HG02970 (cell line): ENCODE data around the gene INPP5D.

Source experiments
- ATAC-seq: cut with Tn5 transposase; IDR thresholded peaks from one replicate; pipeline ENCODE4 v1.9.1; 2021; ENCODE audit warnings: mild to moderate bottlenecking, moderate library complexity, moderate number of reproducible peaks; ENCODE audit not compliant: unreplicated experiment, low FRiP score

Gene INPP5D

GRCh38 chr2:233031556-233032500 lies 28.3 kb upstream of the INPP5D start:
- ATAC-seq, result no peak

DNA sequence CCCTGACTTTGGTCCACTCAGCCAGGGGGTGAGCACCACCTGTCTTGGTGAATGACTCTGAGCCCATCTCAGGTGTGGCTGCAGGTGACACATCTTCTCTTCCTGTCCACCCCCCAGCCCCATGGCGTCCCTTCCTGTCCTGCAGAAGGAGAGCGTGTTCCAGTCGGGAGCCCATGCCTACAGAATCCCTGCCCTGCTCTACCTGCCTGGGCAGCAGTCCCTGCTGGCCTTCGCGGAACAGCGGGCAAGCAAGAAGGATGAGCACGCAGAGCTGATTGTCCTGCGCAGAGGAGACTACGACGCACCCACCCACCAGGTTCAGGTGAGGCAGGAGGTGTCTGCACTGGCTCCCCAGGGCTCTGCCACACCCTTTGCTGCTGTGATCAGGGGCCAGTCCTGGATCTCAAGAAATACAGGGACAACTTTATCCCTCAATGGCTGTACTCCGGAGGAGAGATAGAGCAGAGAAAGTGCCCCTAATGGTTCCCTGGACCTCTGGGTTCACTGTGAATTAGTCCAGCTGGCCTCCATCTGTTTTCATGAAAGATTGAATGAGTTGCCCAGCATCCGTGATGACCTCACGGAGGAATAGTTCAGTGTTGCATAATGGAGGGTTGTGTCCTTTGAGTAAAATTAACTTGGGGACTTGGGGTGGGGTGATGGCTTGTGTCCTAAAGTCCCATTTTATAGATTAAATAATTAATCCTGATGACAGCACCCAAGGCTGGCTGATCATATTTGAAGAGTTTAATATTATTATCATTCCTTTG lies 27.4 kb upstream of the INPP5D start, which contains the start of gene NEU2:
Gene NEU2 (plus strand): TSS at position 122 of the 770 bp plus-strand sequence. CDS start 0 bp downstream, at position 122.
- no peak for ATAC-seq

- no peak for ATAC-seq
Observed at GRCh38 chr2:233033672-233034071, 26.5 kb upstream of the INPP5D start.

DNA sequence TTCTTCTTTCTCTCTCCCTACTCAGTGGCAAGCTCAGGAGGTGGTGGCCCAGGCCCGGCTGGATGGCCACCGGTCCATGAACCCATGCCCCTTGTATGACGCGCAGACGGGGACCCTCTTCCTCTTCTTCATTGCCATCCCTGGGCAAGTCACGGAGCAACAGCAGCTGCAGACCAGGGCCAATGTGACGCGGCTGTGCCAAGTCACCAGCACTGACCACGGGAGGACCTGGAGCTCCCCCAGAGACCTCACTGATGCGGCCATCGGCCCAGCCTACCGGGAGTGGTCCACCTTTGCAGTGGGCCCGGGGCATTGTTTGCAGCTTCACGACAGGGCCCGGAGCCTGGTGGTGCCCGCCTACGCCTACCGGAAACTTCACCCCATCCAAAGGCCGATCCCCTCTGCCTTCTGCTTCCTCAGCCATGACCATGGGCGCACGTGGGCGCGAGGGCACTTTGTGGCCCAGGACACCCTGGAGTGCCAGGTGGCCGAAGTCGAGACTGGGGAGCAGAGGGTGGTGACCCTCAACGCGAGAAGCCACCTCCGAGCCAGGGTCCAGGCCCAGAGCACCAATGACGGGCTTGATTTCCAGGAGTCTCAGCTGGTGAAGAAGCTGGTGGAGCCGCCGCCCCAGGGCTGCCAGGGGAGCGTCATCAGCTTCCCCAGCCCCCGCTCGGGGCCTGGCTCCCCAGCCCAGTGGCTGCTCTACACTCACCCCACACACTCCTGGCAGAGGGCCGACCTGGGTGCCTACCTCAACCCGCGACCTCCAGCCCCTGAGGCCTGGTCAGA lies 25.9 kb upstream of the INPP5D start:
- ATAC-seq, result no peak

- no peak for ATAC-seq
Observed at GRCh38 chr2:233035426-233036161, 24.5 kb upstream of the INPP5D start.

DNA sequence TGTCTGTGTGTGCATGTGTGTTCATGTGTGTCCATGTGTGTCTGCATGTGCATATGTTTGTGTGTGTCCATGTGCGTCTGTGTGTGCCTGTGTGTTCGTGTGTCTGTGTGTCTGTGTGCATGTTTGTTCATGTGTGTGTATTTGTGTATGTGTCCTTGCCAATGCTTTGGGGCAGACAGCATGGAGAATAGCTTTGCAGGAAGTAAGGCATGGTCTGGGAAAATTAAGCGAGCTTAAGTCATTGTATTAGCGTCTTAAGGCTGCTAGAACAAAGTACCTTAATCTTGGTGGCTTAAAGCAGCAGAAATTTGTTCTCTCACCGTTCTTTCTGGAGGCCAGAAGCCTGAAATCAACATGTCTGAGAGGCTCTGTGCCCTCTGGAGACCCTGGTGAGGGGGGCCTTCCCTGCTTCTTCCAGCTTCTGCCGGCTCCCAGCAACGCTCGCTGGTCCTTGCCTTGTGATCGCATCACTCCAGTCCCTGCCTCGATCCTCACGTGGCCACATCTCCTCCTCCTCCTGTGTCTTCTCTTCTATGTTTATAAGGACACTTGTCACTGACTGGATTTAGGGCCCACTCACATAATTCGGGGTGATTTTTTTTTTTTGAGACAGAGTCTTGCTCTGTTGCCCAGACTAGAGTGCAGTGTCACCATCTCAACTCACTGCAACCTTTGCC lies 23.8 kb upstream of the INPP5D start:
- no peak for ATAC-seq

GRCh38 chr2:233037078-233037477 lies 23.1 kb upstream of the INPP5D start:
- no peak for ATAC-seq

GRCh38 chr2:233039212-233039845 lies 20.8 kb upstream of the INPP5D start:
- ATAC-seq, result no peak

DNA sequence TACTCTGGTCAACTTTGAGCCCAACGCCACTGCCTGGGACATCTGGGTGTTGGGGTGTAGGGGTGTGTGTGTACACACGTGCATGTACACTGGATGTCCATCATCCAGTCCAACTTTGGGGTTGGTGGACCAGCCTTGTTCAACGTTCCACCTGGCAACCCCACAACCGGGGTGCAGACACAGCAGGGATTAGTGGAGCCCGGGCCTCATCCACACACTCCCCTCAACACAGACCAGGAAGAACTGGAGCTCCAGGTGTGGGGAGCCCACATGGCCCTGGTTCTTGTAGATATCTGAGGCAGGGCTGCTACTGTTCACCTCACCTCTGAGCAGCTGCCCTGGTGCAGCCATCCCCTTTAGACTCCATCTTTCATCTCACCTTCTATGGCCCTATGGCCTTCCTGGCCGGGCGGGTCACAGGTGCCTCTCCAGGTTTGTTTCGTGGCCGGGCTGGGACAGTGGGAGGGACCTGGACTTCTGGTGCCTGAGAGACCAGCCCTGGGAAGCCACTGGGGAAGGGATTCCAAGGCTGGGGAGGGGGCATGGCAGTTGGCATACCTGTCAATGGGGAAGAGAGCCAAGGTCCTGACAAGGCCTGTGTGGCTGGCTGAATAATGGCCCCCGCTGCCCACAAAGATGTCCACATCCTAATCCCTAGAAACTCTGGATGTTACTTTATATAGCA lies 20.2 kb upstream of the INPP5D start:
- no peak for ATAC-seq

- ATAC-seq, result no peak
Observed at GRCh38 chr2:233040571-233040970, 19.6 kb upstream of the INPP5D start.

GRCh38 chr2:233041722-233042323 lies 18.3 kb upstream of the INPP5D start:
- ATAC-seq, result no peak

GRCh38 chr2:233042549-233042948 lies 17.6 kb upstream of the INPP5D start:
- ATAC-seq, result no peak

DNA sequence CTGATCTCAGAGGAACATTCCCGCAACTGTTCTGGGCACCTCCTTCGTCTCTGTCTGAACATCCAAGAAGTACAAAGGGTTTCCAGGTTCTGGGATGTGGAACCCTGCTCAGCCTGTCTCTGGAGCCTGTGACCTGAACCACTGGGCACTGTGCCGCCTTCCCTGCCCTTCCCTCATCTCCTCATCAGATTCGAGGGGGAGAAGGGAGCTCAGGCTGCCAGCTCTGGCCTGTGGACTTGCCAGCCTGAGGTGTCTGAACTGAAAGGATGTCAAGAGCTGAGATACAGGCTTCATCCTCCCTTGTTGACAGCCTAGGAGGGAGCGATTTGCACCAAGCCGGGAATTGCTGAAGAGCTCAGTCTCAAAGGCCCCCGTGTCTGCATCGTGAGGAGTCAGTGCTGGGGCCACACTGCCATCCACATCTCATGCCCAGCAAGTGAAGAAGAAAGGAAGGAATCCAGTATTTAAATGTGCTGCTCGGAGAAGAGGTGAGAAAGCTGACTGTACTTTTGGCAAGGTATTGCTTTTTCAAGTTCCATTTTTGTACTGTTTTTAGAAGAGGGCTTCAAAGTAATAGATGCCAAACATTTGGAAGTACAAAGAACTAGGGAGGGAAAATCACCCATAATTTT lies 15.1 kb upstream of the INPP5D start:
- no peak for ATAC-seq

- ATAC-seq, result no peak
Observed at GRCh38 chr2:233047206-233047605, 12.9 kb upstream of the INPP5D start.

DNA sequence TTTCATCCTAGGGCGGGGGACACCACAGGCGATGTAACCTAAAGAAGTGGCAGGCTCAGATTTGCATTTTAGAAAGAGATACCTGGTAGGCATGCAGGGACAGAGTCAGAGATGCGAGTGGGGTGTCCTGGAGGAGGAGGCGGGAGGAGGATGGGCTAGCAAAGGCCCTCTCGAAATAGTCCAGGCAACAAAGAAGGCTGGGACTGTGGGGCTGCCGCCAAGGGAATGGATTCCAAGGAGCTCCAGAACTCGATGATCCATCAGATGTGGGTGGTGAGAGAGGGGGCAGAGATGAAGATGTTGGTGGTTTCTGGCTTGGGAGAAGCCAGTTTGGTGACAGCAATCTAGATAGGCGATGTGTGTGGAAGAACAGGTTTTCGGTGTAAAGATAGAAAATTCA lies 12.5 kb upstream of the INPP5D start:
- no peak for ATAC-seq

DNA sequence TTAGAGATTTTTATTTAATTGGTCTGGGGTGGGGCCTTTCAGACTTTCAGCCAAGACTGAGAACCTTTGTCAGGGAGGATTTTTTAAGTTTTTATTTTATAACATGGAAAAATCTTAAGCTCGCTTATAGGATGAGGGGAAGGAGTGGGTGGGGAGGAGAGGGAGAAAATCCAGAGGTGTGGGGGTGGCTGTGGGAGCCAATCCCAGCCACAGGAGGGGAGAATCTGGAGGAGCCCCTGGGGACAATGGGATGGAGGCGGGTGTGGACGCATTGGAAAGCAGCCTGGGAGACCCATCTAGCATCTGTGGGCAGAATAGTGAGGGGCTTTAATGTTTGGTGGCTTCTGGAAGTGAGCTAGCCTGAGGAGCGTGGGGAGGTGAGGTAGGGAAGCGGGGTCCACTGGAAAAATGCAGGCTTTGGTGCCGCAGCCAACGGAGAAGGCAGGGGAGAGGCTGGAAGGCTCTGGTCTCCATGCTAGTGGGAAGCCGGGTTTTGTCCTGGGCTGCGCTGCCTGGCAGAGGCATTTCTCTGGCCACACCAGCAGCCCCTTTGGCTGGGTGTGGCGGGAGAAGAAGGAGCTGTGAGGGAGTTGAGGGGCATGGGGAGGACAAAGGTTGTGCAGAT lies 11.5 kb upstream of the INPP5D start:
- ATAC-seq, result no peak

DNA sequence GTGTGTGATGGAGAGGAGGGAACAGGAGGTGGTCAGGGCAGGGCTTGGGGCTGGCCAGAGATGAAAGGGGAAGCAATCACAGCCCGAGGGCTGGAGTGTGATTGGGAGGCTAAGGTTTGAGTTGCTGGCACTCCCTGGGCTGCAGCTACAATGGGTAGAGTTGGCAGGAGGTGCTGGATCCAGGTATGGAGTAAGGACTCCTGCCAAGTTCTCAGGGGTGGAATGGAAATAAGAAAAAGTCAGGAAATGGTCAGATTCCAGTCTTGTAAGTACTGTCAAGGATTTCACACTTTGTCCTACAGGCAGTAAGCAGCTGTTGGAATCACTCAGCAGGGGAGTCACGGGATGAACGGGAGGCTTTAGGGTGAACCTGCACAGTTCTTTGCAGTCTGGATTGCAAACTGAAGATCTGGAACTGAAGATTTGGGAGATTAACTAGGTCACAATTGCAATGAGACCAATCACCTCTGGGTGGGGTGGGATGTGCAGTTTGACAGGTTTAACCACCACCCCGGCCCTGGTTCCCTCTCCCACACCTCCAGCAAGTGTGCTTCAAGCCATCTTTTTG lies 10.9 kb upstream of the INPP5D start:
- no peak for ATAC-seq
